DMS153 treated with DMSO at 0.1 percent for 48 hours (cell line): ENCODE measurements around the gene TARBP2.

Experiments
- DNase-seq: peaks from one replicate; lab custom pipeline; 2025; ENCODE audit not compliant: unreplicated experiment; lab: John Stamatoyannopoulos, UW

TARBP2 gene

DNA sequence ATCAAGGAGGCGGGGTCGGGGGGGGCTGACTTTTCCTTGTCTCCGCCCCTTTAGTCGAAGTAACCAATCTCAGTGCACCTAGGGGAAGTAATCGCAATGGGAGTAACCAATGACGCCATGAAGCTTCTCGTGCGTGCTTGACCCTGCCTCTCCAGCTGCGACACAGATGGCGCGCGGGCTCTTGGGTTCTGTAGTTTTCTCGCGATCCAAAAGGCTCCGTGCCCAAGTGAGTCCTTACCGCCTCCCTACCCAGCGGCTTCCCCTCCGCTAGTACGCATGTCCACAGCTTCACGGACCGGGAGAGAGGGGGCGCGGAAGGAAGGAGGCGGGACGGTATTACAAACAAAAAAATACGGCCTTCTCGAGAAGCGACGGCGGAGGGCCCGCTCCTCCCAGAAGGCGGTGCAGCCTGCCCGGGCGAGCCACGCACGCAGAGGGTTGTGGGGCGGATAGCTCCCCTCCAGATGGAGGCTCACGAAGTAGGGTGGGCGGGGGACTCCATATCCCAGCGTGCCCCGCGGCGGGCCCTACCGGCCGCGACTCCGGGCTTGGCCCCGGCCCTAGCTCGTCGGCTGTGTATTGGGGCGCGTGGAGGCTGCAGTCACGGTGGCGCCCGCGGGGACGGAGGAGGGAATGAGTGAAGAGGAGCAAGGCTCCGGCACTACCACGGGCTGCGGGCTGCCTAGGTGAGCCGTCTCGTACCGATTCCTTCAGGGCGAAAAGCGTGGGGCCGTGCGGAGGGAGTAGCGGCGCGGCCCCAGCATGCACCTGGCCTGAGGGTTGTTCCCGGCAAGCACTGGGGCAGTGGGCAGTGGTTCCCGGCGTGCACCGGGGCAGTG lies at the start of gene TARBP2:
Gene TARBP2, plus strand, starts transcription at position 508 of the 839 bp plus-strand sequence. Its CDS starts 126 bp downstream, at position 634.
- peak; percentile 99 for DNase-seq

DNA sequence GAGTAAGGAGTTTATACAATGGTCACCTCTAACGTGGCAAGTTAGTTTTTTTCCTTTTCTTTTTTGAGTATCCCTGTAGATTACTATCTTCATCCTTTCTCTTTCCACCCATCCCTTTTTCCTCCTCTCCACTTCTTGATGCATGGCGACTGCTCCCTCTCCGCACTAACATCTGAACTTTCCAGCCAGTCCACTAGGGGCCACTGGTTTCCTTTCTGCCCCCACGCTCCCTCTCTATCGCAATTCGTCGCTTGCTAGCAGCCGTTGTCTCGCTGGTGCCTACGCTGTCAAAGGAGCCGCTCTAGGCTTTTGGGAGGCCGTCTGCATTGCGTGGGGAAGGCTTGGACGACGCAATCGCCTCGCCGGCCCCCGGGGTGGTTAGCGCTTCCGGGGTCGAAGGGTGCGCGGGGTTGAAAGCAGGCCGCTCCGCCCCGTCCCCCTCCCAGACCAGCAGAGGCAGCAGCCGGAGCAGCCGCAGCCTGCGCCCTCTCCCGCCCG lies 49.4 kb upstream of the TARBP2 start, which contains the start of gene PCBP2:
Gene PCBP2, plus strand, starts transcription at position 442 of the 498 bp plus-strand sequence. CDS start 2,699 bp downstream, outside the sequence.
- peak; percentile 98 for DNase-seq

GRCh38 chr12:53452159-53453077 lies 48.7 kb upstream of the TARBP2 start:
- DNase-seq, result no peak

GRCh38 chr12:53453953-53454640 lies 47.0 kb upstream of the TARBP2 start:
- DNase-seq, result no peak

DNA sequence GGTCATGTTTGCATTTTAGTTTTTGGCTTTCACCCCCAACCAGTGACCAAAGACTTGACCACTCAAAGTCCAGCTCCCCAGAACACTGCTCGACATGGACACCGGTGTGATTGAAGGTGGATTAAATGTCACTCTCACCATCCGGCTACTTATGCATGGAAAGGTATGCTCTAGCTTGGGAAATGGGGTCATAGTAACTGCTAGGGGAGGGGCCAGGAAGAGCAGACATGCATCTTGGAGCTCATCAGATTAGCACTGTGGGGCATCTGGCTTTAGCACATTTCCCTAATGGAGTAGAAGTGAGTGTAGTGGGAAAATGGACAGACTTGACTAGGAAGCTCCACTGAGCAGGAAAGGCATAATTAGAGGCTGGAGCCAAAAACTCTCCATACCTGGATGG lies 46.4 kb upstream of the TARBP2 start:
- no peak for DNase-seq

DNA sequence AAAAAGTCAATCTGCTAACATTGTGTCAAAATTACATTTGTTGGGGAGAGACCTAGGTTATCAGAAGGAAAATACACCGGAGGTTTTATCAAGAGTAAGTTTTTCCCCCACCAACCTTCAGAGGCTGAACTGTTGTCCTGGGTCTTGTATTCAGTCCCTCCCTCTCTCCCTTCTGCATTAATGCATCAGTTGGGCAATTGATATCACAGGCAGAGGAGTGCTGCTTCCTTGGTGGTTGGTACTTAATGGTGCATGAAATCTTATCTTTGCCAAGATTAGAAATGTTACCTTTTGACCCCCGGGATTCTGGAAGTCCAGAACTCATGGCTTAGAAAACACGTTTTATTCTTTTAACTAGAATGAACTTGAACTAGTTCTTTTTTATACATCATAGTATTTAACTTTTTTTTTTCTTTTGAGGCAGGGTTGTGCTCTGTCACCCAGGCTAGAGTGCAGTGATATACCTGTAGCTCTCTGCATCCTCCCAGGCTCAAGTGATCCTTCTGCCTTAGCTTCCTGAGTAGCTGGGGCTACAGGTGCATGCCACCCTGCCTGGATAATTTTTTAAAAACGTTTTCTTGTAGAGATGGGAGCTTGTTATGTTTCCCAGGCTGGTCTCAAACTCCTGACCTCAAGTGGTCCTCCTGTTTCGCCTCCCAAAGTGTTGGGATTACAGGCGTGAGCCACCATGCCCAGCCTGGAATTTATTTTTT lies 44.3 kb upstream of the TARBP2 start:
- no peak for DNase-seq

GRCh38 chr12:53459097-53459496 lies 42.0 kb upstream of the TARBP2 start:
- no peak for DNase-seq

GRCh38 chr12:53461059-53461458 lies 40.0 kb upstream of the TARBP2 start:
- DNase-seq, result no peak

DNA sequence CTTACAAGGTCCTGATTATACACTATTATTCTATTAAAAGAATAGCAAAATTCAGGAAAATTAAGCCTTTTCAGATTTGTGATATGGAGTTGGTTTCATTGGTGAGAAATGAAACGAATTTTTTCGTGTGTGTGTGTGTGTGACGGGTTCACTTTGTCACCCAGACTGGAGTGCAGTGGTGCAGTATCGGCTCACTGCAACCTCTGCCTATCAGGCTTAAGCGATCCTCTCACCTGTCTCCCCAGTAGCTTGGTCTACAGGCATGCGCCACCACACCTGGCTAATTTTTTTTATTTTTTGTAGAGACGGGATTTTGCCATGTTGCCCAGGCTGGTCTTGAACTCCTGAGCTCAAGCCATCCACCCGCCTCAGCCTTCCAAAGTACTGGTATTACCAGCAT lies 39.5 kb upstream of the TARBP2 start:
- DNase-seq, result no peak

DNA sequence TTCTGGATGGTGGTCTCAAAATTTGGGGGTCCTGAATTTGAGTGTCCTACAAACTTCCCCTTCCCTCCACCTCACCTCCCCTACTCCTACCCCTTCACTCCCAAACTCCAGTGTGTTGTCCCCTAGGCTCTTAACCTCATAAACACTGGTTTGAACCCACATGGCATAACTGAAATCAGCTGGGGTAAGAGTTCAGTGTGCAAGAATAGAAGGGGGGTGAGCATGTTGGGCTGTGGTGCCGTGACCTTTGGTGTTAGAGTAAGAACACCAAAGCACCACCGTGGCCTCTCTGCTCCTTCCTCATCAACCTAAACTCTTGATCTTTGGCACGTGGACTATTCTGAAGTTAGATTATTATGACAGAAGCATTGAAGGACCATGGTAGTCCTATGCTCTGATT lies 38.1 kb upstream of the TARBP2 start:
- no peak for DNase-seq

GRCh38 chr12:53463802-53464560 lies 37.1 kb upstream of the TARBP2 start:
- DNase-seq, result no peak

DNA sequence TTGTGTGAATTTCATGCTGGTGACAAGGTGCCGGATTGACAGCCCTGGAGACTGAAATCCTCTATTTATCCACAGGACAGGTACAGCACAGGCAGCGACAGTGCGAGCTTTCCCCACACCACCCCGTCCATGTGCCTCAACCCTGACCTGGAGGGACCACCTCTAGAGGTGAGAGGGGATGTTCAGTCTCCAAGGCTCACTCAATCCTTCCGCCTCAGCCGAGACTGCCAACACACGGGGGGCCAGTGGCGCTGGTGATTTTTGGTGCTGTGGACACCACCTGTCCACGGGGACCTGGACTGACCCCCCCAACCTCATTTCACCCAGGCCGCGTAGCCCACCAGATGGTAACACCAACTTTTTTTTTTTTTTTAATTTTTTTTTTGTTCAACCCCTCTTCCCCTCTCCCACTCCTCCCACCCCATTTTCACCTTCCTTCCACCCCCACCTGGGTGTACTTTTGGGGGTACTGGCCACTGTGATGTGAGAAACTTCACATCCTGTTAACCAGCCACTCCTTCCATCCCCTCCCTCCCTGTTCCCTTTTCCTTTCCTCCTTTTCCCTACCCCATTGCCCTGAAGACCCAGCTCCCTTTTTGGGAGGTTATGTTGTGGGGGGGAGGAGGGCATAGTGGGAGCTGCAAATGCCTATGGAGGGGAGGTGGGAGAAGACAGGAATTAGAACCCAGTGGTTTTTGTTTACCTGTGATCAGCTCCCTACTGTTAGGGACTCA lies 36.2 kb upstream of the TARBP2 start:
- no peak for DNase-seq

GRCh38 chr12:53465679-53466078 lies 35.4 kb upstream of the TARBP2 start:
- DNase-seq, result no peak

DNA sequence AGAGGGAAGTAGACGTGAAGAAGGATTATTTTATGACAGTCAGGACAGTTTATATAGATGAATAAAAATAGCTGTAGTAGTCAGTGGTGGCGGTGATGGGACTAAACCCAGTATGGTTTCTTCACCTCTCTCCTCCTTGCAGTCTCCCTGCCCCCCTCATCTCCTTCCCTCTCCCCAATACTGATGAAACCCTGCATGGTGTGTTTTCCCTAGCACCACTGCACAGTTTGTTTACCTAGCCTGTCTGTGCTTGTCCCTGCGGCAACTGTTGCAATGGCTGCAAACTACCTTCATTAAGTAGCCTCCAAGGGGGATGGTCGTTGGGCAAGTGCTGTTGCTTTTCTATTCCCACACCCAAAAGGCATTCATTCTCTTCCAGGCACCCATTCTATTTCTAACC lies 34.4 kb upstream of the TARBP2 start:
- no peak for DNase-seq

DNA sequence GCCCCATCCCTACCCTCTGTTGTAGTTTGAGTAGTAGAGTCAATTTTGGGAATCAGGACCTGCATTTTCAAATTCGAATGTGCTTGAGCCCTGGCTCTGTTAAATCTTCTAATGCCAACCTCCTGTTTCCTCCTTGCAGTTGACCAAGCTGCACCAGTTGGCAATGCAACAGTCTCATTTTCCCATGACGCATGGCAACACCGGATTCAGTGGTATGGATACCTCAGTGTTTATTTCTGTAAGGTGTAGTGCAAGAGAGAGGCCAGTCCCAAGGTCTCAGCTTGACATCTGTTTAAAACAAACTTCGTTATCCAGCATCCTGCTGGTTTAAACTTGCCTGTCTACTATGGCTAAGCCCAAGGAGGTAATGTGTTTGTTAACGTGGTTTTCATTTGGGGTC lies 34.0 kb upstream of the TARBP2 start:
- DNase-seq, result no peak

DNA sequence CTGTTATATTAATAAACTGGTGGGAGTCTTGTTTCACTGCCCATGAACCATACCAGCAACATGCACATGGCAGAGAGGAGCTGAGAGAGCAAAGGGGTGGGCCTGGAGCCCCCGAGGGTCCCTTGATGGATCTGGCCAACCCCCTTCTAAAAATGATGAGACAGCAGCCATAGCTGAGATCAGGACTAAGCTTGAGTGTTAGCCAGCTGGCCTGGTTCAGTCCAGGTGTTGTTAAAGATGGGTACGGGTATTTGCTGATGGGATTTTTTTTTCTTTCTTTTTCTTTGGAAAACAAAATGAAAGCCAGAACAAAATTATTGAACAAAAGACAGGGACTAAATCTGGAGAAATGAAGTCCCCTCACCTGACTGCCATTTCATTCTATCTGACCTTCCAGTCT lies 33.2 kb upstream of the TARBP2 start:
- DNase-seq, result no peak

DNA sequence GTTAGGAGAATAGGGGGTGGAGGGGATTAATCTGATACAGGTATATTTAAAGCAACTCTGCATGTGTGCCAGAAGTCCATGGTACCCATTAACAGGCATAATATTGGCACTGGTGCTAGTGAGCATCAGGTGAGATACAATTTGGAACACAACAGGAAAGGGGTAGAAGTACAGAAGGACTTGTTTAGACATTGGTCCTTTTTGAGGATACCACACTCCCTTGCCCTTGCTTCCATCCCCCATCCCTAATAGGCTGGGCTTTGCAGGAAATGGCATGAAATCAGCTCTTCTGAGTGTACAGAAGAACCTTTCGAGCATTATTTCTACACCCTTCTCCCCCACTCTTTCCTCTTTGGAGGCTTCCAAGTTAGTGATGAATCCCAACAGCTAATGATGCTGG lies 32.8 kb upstream of the TARBP2 start:
- no peak for DNase-seq

DNA sequence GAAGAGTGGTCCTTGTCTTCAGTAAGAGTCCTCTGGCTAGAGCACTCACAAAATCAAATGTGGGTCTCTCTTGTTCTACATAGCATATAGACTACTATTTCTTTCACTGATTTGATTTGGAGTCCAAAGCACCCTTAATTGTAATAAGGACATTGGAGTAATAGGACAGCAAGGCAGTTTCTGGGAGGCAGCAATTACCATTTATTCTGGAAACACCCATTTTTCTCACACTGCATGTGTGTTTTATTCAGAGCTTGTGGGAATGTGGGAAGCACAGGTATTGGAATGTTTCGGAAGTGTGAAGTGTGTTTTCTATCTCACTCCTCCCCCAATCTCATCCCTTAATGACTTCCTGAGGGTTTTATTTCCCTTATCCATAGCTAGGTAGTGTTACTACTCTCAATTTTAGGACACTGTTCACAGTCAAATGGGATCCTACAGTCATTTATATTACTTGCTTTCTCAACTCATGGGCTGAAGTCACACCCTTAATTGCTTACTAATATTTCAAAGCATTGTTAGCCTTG lies 29.0 kb upstream of the TARBP2 start:
- no peak for DNase-seq

DNA sequence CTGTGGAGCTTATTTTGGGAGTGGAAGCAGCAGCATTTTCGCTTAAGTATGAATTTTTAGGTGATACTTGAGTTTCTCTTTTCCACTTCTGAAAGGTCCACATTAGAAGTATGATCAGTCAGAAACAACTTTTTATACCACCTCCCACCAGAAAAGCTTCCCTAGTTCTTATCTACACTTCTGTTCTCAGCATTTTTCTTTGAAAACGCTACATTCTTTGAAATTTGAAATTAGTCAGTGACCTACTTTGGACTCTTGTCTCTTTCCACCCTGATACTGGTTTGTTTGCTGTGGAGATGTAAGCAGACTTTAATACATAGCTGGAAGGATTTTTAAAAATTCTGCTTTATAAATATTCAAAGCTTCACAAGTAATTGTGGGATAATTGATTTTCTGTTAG lies 27.0 kb upstream of the TARBP2 start:
- DNase-seq, result no peak
